ENCODE measurements around the gene ADCYAP1.

The ADCYAP1 gene

DNA sequence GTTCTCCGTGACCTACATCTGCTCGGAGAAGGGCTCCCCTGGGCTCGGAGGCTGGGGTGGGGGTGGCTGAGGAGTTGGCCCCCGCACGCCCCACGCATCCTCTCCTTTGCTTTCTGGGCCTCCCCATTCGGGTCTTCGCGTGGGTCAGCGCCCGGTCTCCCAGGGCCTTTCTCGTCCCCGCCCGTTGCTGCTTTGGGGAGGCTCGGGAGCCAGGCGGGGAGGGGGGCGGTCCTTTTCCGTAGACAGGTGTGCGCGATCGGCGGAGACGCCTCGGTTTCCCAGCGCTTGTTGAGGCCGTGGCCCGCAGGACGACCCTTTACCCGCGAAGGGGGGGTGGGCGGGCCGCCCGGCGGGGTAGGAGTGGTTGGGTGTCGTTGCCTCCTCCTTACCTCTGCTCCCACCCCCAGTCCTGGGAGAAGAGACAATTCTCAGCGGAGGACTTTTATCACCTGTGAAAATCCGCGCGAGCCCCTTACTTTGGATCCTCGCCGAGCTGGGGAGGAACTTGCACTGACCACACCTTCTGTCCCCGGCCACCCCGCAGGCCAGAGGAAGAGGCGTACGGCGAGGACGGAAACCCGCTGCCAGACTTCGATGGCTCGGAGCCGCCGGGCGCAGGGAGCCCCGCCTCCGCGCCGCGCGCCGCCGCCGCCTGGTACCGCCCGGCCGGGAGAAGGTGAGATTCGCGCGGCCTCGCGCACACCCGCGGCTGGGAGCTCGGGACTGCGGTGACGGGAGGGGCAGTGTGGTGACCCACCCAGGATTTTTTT is 2.6 kb downstream of the ADCYAP1 start:
- H3K9me2 ChIP-seq (replicated peaks; ENCODE audit: insufficient read depth, low read length) = no peaks in the 10 kb centered on the region
- no peak overlapping the region for H3K4me3 ChIP-seq (ENCODE audit: insufficient read depth, low read length, poor library complexity, severe bottlenecking)
- no peak overlapping the region for H3K9ac ChIP-seq (ENCODE audit: low read length)
- no peaks in the 10 kb centered on the region for H3K79me2 ChIP-seq (ENCODE audit: insufficient read depth, low read length)
- H3K9me3 ChIP-seq (ENCODE audit: insufficient read depth, low read length) = no peaks in the 10 kb centered on the region
- no peaks in the 10 kb centered on the region for H3K27me3 ChIP-seq (ENCODE audit: low read length)
- no peaks in the 10 kb centered on the region for H3F3A ChIP-seq (ENCODE audit: insufficient read depth)
- no peak overlapping the region for H3K27ac ChIP-seq (ENCODE audit: low read depth, low read length)
- no peaks in the 10 kb centered on the region for H3K36me3 ChIP-seq (ENCODE audit: low read length)
- no peak overlapping the region for H2AFZ ChIP-seq (ENCODE audit: low read depth, low read length, severe bottlenecking)
- TF ChIP-seq, protein P1, sequence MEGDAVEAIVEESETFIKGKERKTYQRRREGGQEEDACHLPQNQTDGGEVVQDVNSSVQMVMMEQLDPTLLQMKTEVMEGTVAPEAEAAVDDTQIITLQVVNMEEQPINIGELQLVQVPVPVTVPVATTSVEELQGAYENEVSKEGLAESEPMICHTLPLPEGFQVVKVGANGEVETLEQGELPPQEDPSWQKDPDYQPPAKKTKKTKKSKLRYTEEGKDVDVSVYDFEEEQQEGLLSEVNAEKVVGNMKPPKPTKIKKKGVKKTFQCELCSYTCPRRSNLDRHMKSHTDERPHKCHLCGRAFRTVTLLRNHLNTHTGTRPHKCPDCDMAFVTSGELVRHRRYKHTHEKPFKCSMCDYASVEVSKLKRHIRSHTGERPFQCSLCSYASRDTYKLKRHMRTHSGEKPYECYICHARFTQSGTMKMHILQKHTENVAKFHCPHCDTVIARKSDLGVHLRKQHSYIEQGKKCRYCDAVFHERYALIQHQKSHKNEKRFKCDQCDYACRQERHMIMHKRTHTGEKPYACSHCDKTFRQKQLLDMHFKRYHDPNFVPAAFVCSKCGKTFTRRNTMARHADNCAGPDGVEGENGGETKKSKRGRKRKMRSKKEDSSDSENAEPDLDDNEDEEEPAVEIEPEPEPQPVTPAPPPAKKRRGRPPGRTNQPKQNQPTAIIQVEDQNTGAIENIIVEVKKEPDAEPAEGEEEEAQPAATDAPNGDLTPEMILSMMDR (IDR thresholded peaks at IDR 0.05; ENCODE audit: insufficient read depth, low read length, poor library complexity, severe bottlenecking) = no peak
- no peak for TF ChIP-seq EZH2phosphoT487 (conservative IDR thresholded peaks at IDR 0.05; ENCODE audit: low read length)
- H4K20me1 ChIP-seq (ENCODE audit: low read depth, low read length) = no peaks in the 10 kb centered on the region
- no peak overlapping the region for H3K4me2 ChIP-seq (ENCODE audit: low read depth, low read length, poor library complexity, severe bottlenecking)

DNA sequence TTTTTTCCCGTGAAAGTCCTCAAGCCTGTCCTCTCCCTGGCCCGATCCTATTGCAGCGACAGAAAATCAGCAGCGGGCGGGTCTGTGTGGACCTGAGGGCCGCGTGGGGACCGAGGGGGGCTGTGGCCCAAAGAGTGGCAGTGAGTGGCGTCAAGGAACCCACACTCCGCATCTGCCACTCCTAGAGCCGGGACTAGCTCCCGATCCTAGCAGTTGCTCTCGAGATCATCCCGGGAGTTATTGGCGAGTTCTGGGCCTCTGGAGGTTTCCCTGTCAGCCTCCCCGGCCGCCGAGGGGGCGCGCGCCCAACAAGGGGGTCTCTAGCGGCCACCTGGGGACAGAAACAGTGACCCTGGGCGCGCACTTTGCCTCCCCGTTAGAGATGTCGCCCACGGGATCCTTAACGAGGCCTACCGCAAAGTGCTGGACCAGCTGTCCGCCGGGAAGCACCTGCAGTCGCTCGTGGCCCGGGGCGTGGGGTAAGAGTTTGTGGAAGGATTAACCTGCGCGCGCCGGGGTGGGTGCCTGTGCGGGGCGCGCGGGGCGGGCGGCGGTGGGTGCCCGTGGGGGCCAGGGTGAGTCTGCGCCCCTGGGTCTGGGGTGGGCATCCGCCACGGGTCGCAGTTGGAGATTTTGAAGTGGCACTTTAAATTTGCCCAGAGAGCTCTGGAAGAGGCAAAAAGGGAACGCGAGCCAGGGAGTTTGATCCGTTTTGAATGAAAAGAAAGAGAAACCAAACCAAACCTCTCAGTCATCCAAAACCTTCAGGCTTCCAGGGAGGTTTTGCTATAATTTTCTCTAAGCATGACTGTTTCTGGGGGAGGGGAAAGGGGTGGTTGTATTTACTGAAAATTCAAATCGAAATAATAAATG is 3.5 kb downstream of the ADCYAP1 start:
- Histone ChIP-seq H3K9ac (ENCODE audit: low read length) (no peak overlapping the region), H3K4me2 (ENCODE audit: low read depth, low read length, poor library complexity, severe bottlenecking) (no peak overlapping the region), H3K9me3 (ENCODE audit: insufficient read depth, low read length) (no peaks in the 10 kb centered on the region), H3K27ac (ENCODE audit: low read depth, low read length) (no peak overlapping the region), H3K79me2 (ENCODE audit: insufficient read depth, low read length) (no peaks in the 10 kb centered on the region), H3F3A (ENCODE audit: insufficient read depth) (no peaks in the 10 kb centered on the region), H3K36me3 (ENCODE audit: low read length) (no peaks in the 10 kb centered on the region), H3K9me2 (replicated peaks; ENCODE audit: insufficient read depth, low read length) (no peaks in the 10 kb centered on the region), H4K20me1 (ENCODE audit: low read depth, low read length) (no peaks in the 10 kb centered on the region), H3K4me3 (ENCODE audit: insufficient read depth, low read length, poor library complexity, severe bottlenecking) (no peak overlapping the region), H3K27me3 (ENCODE audit: low read length) (no peaks in the 10 kb centered on the region), H2AFZ (ENCODE audit: low read depth, low read length, severe bottlenecking) (no peak overlapping the region)
- TF ChIP-seq, protein P1 (IDR thresholded peaks at IDR 0.05; ENCODE audit: insufficient read depth, low read length, poor library complexity, severe bottlenecking) = no peak
- no peak for TF ChIP-seq EZH2phosphoT487 (conservative IDR thresholded peaks at IDR 0.05; ENCODE audit: low read length)

DNA sequence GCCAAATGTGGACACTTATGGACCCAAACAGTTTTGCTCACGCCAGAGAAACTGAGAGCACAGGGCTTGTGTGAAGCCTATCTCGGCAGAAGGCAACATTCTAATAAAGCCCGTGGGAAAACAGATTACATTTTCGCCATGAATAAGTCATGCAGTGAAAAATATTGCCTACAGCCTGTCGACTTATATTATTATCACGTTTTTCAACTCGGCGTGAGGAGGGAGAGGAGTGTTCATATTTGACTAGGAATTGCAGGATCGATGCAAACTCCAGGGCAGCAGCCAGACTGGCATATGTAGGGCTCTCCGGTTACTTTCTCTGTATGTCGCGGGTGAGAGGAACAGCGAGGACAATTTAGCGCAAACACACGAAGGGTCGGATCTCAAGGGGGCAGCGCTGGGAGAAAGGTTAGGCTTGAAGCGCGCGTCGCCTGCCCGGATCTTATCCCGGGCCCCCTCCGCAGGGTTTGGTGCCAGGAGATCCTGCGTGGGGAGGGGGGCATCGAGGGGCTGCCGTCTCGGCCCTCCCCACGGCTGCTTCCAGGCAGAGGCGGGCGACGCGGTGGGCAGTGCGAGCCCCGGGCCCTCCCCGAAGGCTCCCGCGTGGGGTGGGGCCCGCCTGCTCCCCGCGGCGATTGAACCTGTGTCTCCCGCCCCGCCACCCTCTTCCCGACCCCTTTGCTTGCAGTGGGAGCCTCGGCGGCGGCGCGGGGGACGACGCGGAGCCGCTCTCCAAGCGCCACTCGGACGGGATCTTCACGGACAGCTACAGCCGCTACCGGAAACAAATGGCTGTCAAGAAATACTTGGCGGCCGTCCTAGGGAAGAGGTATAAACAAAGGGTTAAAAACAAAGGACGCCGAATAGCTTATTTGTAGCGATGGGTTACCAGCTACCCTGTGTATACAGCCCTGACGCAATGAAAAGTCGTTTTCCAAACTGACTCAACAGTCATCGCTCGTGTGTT is 4.4 kb downstream of the ADCYAP1 start:
- H3K27ac ChIP-seq (ENCODE audit: low read depth, low read length) = no peak overlapping the region
- H3K4me2 ChIP-seq (ENCODE audit: low read depth, low read length, poor library complexity, severe bottlenecking) = no peak overlapping the region
- TF ChIP-seq, protein P1 (IDR thresholded peaks at IDR 0.05; ENCODE audit: insufficient read depth, low read length, poor library complexity, severe bottlenecking) = no peak
- TF ChIP-seq EZH2phosphoT487 (conservative IDR thresholded peaks at IDR 0.05; ENCODE audit: low read length) = no peak

More for the DNA sequence above, 4.4 kb downstream of the ADCYAP1 start:
- Histone ChIP-seq H3K4me3 (ENCODE audit: insufficient read depth, low read length, poor library complexity, severe bottlenecking) (no peak overlapping the region), H3K27me3 (ENCODE audit: low read length) (no peaks in the 10 kb centered on the region), H4K20me1 (ENCODE audit: low read depth, low read length) (no peaks in the 10 kb centered on the region), H2AFZ (ENCODE audit: low read depth, low read length, severe bottlenecking) (no peak overlapping the region), H3K9ac (ENCODE audit: low read length) (no peak overlapping the region), H3K79me2 (ENCODE audit: insufficient read depth, low read length) (no peaks in the 10 kb centered on the region), H3K36me3 (ENCODE audit: low read length) (no peaks in the 10 kb centered on the region), H3K9me3 (ENCODE audit: insufficient read depth, low read length) (no peaks in the 10 kb centered on the region), H3K9me2 (replicated peaks; ENCODE audit: insufficient read depth, low read length) (no peaks in the 10 kb centered on the region), H3F3A (ENCODE audit: insufficient read depth) (no peaks in the 10 kb centered on the region)
